Ramos (cell line): ENCODE results near the gene MICAL2.

ENCODE experiments used
- in situ Hi-C: fragments of 300-500 bp; cut with MboI; formaldehyde crosslinking; loops from one replicate; pipeline ENCODE4 v1.14.3; 2022; ENCODE audit warnings: low sequenced_read_pairs; ENCODE audit not compliant: unreplicated experiment

Gene MICAL2

DNA sequence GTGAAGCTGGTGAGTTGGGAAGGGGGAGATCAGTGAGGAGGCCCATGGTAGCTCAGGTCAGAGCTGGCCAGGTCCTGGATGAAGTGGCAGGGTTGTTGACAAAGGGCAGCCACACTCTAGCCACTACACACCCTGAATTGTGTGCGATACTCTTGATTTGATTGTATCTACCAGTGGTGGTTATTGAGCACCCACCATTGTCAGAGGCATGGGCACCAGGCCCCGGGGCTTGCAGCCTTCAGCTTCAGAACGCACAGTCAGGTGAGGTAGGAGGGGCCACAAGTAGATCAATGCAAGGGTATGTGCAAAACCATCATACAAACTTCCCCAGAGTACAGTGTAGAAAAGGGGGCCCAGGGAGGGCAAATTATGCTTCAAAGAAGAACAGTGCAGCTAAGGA is 38.1 kb downstream of the MICAL2 start:
- in situ Hi-C loops: no loop called here

DNA sequence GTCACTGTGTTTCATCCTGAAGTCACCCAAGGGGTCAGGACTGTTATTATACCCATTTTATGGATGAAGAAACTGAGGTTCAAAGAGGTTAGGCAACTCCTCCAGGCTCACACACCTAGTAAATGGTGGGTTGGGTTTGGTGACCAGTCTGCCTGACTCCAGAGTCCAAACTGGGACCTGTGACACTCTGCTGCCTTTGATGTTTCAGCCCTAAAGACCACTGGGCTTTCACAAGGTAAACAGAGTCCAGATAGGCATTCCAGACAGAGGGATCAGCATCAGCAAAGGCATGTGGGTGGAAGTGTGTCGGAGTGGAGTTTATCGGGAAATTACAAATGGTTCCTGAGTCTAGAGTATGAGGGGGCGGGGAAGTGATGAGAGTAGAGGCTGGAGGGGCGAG is 38.5 kb downstream of the MICAL2 start:
- in situ Hi-C loops: no loop called here

DNA sequence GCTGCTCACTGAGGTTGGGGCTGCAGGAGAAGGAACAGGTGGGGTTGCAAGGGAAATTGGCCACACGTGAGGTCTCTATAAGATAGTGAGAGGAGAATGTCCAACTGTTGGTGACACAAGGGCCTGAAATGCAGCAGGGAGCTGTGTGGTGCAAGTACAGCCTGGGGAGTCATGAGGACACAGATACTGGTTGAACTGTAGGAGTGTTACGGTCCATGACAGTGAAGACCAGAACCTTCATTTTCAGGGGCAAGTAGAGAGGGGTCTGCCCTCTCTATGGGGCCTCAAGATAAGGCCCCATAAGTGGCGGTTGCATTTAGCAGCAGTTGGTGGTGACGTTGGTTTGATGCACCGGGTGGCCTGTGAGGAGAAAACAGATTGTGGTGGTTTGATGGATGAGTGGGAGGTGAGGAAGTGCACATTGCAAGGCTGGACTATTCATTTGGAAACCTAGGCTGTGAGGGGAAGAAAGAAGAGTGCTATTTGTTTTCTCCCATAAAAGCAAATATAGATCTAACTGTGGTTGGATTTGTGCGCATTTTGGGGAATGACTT is 39.4 kb downstream of the MICAL2 start:
- in situ Hi-C loops: no loop called here

DNA sequence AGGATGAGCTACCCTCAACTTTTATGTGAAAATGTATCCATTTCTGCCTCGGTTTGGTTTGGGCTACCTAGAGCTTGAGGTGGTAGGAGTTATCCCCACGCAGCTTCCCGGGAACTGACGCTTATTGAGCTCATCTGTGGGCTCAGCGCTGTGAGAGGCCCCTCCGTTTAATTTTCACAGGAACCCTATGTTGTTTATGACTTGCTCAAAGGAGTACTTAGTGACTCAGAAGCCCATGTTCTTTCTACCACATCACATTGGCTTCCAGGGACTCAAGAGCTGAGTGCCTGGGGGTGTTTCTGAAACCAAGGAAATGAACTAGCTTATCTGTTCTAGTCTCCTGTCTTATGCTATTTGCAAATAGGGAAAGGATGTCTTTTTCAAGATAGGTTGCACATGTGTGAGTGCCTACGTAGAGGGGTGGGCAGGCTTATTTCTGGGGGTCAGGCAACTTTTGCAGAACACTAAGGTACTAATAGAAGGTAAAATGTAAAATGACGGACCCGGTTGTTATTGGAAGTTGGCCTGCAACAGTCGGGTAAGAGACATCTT is 40.5 kb downstream of the MICAL2 start:
- in situ Hi-C loops: no loop called here

GRCh38 chr11:12152321-12152720 is 41.9 kb downstream of the MICAL2 start:
- in situ Hi-C loops: no loop called here

GRCh38 chr11:12154871-12155668 is 44.7 kb downstream of the MICAL2 start:
- in situ Hi-C loops: no loop called here

- in situ Hi-C loops: no loop called here
Measured at GRCh38 chr11:12155696-12156095, 45.3 kb downstream of the MICAL2 start.

GRCh38 chr11:12156301-12157140 is 46.1 kb downstream of the MICAL2 start:
- in situ Hi-C loops: no loop called here

GRCh38 chr11:12157241-12157661 is 46.9 kb downstream of the MICAL2 start:
- in situ Hi-C loops: no loop called here

- in situ Hi-C loops: no loop called here
Measured at GRCh38 chr11:12158909-12159308, 48.5 kb downstream of the MICAL2 start.

DNA sequence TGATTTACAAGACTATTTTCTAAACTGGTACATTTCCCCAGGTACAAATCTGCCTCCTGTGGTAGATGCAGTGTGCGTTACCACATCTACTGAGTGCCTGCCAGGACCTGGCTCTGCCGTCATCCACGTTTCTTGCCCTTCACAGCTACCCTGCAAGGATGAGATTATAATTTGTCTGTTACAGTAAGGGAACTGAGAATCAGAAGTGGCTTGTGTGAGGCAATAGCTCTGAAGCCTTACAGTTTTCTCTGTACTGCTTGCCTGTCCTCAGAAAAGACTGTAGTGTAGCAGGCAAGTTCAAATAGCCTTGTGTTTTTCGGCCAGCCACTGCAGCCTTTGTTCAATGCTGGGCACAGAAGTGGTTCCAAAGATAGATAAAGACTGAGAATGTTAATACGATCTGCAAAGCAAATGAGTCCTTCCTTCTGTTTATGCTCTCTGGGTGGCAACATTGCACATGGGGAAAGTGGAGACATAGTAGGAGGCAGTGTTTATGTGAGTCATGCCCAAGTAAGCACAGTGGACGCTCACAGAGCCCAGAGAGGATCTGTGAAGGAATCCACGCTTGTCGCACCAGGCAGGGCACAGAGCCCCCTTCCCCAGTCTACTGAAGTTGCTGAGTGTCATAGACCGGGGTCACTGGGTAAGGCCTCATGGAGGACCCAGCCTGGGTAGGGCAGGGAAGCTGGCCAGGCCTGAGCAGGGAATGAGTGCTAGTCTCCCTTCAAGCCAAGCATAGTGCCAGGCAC is 49.1 kb downstream of the MICAL2 start:
- in situ Hi-C loops: no loop called here

GRCh38 chr11:12160231-12160630 is 49.8 kb downstream of the MICAL2 start:
- in situ Hi-C loops: no loop called here

DNA sequence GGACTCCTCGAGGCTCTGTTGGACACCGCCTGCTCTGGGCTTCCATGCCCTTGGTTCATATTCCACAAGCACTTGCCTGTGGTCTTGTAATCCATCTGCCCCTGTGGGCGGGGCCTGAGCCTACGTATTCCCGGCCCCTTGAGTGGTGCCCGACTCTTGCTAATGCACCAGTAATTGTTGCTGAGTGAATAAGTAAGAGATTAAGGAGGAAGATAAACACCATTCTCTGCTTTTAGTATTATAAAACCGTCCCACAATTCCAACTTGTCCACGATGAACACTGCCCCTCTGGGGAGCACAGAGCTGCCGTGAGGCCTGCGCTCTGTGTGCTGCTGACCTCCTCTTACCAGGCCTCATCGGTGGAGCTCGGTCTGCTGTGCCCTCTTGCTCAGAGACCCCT is 50.3 kb downstream of the MICAL2 start:
- in situ Hi-C loops: no loop called here

GRCh38 chr11:12161137-12161536 is 50.7 kb downstream of the MICAL2 start:
- in situ Hi-C loops: no loop called here

DNA sequence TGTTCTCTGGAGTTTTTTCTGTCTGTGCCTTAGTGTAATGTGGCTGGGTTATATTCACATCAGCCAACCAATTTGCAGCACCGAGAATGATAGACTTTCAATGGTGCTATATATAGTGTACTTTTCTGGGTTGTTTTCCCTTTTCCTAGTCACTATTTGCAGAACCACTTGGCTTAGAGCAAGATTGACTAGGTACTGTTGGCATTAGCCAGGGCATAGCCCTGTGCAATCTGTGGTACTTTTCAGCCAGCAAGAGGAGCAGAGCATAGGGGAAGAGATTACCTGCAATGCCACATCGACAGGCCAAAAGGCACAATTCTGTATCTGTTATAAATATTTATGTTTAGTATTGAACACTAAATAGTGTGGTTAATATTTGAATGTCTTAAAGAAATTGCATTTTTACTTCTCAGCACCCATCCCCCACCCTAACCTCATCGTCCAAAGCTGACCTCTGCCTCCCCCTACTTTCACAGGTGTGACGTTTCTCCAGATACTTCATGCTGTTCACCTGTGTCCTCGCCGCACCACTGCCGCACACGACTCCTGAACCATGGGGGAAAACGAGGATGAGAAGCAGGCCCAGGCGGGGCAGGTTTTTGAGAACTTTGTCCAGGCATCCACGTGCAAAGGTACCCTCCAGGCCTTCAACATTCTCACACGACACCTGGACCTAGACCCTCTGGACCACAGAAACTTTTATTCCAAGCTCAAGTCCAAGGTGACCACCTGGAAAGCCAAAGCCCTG is 51.4 kb downstream of the MICAL2 start:
- in situ Hi-C loops: no loop called here

DNA sequence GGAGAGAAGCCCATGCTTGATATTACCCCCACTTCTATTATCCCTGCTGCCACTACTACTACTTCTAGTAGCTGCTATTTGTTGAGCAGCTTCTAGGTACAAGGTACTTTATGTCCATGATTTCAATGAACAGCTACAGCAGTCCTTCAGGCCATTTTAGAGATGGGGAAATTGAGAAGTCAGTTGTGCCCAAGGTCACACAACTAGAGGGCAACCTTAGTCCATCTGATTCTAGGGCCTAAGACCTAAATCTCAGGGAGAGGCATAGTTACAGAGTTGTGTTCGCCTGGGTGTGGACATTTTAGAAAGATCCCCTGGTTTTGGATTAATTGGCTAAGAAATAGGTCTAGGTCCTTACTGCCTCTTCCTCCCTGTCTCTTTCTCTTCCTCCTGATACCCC is 52.3 kb downstream of the MICAL2 start:
- in situ Hi-C loops: no loop called here

DNA sequence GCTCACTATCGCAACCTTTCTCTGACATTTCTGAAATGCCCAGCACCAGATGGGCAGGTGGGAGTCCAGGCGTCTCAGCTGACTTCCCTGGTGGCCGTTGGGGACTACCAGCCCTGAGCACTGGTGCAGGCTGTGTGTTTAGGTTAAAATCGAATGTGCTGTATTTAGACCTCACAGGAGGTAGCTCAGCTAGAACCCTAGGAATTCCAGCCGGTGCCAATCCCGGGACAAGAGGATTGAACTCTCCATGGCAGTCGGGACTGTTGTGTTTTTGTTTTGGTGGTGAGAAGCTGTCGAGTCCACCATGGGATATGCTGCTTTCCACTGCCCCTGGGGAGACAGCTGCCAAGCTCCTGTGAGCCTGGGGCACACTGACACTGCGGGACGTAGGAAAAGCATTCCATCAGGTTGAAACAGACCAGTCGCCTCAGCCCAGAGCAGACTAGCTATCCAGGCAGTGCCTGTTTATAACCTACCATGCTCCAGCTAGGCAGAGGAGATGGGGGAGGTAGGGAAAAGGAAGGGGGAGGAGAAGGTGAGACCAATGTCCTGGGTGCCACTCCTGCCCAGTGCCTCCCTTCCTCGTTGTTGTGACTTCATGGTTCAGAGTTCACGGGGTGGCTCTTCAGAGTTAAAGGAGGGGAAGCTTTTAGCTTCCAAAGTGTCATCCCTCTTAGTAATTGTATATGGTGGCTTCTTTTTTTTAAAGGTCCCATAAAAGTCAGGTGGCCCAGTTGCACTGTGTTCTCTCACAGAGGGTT is 53.0 kb downstream of the MICAL2 start:
- in situ Hi-C loops: no loop called here

DNA sequence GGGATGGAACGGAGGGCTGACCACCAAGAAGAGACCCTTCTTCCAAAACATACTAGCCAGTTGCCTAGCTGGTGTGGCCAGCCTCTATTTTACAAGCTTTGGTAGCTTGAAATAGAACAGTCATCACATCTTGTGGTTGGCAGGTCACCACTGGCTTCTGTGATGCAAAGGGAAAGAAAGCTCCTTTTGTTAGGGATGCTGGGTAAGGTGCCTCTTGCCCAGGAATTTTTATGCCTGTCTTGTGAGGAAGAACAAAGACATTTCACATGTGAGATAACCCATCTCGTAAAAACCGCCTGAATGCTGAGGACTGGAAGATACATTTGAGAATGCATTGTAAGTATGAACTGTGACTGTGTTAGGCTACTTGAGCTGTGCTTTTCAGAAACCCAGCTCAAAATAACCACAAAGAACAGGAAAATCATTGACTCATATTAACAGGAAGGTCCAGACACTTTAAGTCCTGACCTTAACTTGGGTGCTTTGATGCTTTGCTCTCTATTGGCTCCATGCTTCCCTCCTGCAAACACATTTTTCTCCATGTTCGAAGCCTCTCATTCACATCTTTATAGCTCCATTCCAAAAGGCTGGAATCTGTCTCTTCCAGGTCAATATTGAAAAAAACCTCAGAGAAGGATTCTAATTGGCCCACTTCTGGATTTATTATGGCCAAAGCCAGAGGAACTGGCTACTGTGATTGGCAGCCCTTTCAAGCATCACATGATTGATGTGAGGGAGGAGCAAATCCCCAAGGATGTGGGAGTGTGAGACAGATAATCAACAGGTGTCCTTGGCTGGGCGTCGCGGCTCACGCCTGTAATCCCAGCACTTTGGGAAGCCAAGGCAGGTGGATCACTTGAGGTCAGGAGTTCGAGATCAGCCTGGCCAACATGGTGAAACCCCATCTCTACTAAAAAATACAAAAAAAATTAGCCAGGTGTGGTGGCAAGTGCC is 53.9 kb downstream of the MICAL2 start:
- in situ Hi-C loops: no loop called here
